Ishikawa (cell line): ENCODE measurements around the gene ADAM19.

Source experiments
- CEBPB ChIP-seq: IDR thresholded peaks from 2 replicates; pipeline ENCODE4 v1.6.1; 2012
- CREB1 ChIP-seq: IDR thresholded peaks from 2 replicates; pipeline ENCODE4 v1.6.1; 2012; ENCODE audit warnings: low read depth
- EGR1 ChIP-seq: IDR thresholded peaks from 2 replicates; pipeline ENCODE4 v1.6.1; 2012
- EP300 ChIP-seq: IDR thresholded peaks from 2 replicates; pipeline ENCODE4 v1.6.1; 2012; ENCODE audit warnings: borderline replicate concordance
- FOXM1 ChIP-seq: IDR thresholded peaks from 2 replicates; pipeline ENCODE4 v1.6.1; 2012; ENCODE audit warnings: low read depth, borderline replicate concordance
- MAX ChIP-seq: IDR thresholded peaks from 2 replicates; pipeline ENCODE4 v1.6.1; 2012
- NFIC ChIP-seq: IDR thresholded peaks from 2 replicates; pipeline ENCODE4 v1.6.1; 2012
- RAD21 ChIP-seq: IDR thresholded peaks from 2 replicates; pipeline ENCODE4 v1.6.1; 2012; ENCODE audit warnings: low read depth
- REST ChIP-seq: IDR thresholded peaks from 2 replicates; pipeline ENCODE4 v1.6.1; 2012; ENCODE audit warnings: low read depth, mild to moderate bottlenecking
- TAF1 ChIP-seq: IDR thresholded peaks from 2 replicates; pipeline ENCODE4 v1.6.1; 2012; ENCODE audit warnings: low read depth, mild to moderate bottlenecking
- TCF12 ChIP-seq: IDR thresholded peaks from 2 replicates; pipeline ENCODE4 v1.6.1; 2012; ENCODE audit warnings: low read depth
- TEAD4 ChIP-seq: IDR thresholded peaks from 2 replicates; pipeline ENCODE4 v1.6.1; 2012
- YY1 ChIP-seq: IDR thresholded peaks from 2 replicates; pipeline ENCODE4 v1.6.1; 2012; ENCODE audit warnings: low read depth
- TF ChIP-seq, protein P1 (sequence below): IDR thresholded peaks from 2 replicates; pipeline ENCODE4 v1.6.1; 2012

GRCh38 chr5:157602505-157602904, 26.9 kb upstream of the ADAM19 start:
- no peak for TF ChIP-seq YY1
- TF ChIP-seq EGR1 = no peak
- TF ChIP-seq, protein P1, sequence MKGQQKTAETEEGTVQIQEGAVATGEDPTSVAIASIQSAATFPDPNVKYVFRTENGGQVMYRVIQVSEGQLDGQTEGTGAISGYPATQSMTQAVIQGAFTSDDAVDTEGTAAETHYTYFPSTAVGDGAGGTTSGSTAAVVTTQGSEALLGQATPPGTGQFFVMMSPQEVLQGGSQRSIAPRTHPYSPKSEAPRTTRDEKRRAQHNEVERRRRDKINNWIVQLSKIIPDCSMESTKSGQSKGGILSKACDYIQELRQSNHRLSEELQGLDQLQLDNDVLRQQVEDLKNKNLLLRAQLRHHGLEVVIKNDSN = no peak
- no peak for TF ChIP-seq FOXM1
- TF ChIP-seq CEBPB = no peak
- no peak for TF ChIP-seq REST
- TF ChIP-seq MAX = no peak
- no peak for TF ChIP-seq RAD21
- no peak for TF ChIP-seq TAF1
- TF ChIP-seq NFIC = no peak
- no peak for TF ChIP-seq TEAD4
- TF ChIP-seq CREB1 = no peak
- no peak for TF ChIP-seq EP300
- no peak for TF ChIP-seq TCF12
